HEK293T (cell line): ENCODE data around the gene COLEC12.

ENCODE experiments used
- ARNT ChIP-seq: fragments of 450-650 bp; IDR thresholded peaks from 2 replicates; pipeline ENCODE4 v1.6.1; 2017; ENCODE audit warnings: mild to moderate bottlenecking
- BHLHE40 ChIP-seq: fragments of 450-650 bp; IDR thresholded peaks from 2 replicates; pipeline ENCODE4 v1.6.1; 2016; ENCODE audit warnings: mild to moderate bottlenecking, moderate library complexity, borderline replicate concordance
- CTBP1 ChIP-seq: fragments of 450-650 bp; IDR thresholded peaks from 2 replicates; pipeline ENCODE4 v1.6.1; 2016; ENCODE audit warnings: borderline replicate concordance
- FOXA1 ChIP-seq: fragments of 450-650 bp; IDR thresholded peaks from 2 replicates; pipeline ENCODE4 v1.6.1; 2016; ENCODE audit warnings: mild to moderate bottlenecking
- FOXM1 ChIP-seq: fragments of 450-650 bp; IDR thresholded peaks from 2 replicates; pipeline ENCODE4 v1.6.1; 2017; ENCODE audit warnings: mild to moderate bottlenecking, borderline replicate concordance
- NFRKB ChIP-seq: fragments of 450-650 bp; IDR thresholded peaks from 2 replicates; pipeline ENCODE4 v1.6.1; 2016; ENCODE audit warnings: mild to moderate bottlenecking, moderate library complexity
- PKNOX1 ChIP-seq: fragments of 450-650 bp; IDR thresholded peaks from 2 replicates; pipeline ENCODE4 v1.6.1; 2016
- SP1 ChIP-seq: fragments of 450-650 bp; IDR thresholded peaks from 2 replicates; pipeline ENCODE4 v1.6.1; 2017
- SUZ12 ChIP-seq: fragments of 450-650 bp; IDR thresholded peaks from 2 replicates; pipeline ENCODE4 v1.6.1; 2016; ENCODE audit warnings: mild to moderate bottlenecking
- ZNF384 ChIP-seq: fragments of 450-650 bp; IDR thresholded peaks from 2 replicates; pipeline ENCODE4 v1.6.1; 2016

- TF ChIP-seq BHLHE40 (no peak), FOXA1 (no peak), ARNT (no peak), ZNF384 (no peak), FOXM1 (no peak), SUZ12 (no peak), CTBP1 (no peak), PKNOX1 (no peak), SP1 (no peak), NFRKB (no peak)
Observed at GRCh38 chr18:470661-471501, 29.6 kb downstream of the COLEC12 start.
